CD4-positive, alpha-beta memory T cell (primary cell): Measurements from ENCODE around the gene MRPS23. TPM values are rescaled to one million over a fixed set of nuclear protein-coding genes. Genes with fewer than 3 reads are reported as not detected.

Experiments
- CTCF ChIA-PET: fragments of 350-600 bp; sonication (Branson Sonifier 250); formaldehyde crosslinking; loops from one replicate; lab custom pipeline; 2021; ENCODE audit warnings: inconsistent platforms; ENCODE audit not compliant: partially characterized antibody; lab: Charles Lee
- POLR2A ChIA-PET: fragments of 350-600 bp; sonication (Branson Sonifier 250); formaldehyde crosslinking; loops from one replicate; lab custom pipeline; 2021; ENCODE audit not compliant: partially characterized antibody; lab: Charles Lee
- DNase-seq, 5 donors: peaks; one replicate each; pipeline versions ENCODE4 v3.0.0 to v3.0.0-alpha.2; 2020 to 2022; ENCODE audit warnings: mixed read lengths in 1 of 5
- H3K27ac ChIP-seq: one replicate; pipeline ENCODE4 v1.7.0; 2013; ENCODE audit warnings: low read depth, low read length
- H3K27me3 ChIP-seq: 2 replicates; pipeline ENCODE4 v1.7.0; 2013; ENCODE audit warnings: mild to moderate bottlenecking, low read length, moderate library complexity; ENCODE audit not compliant: insufficient read depth
- H3K36me3 ChIP-seq: 2 replicates; pipeline ENCODE4 v1.7.0; 2013; ENCODE audit warnings: mild to moderate bottlenecking, low read length, moderate library complexity; ENCODE audit not compliant: insufficient read depth
- H3K4me1 ChIP-seq: 2 replicates; pipeline ENCODE4 v1.7.0; 2013; ENCODE audit warnings: mild to moderate bottlenecking, low read length, moderate library complexity; ENCODE audit not compliant: insufficient read depth
- H3K4me3 ChIP-seq, 2 donors: one replicate each; pipeline ENCODE4 v1.7.0; 2013; ENCODE audit warnings: low read length in 2 of 2, mild to moderate bottlenecking in 1 of 2
- H3K9me3 ChIP-seq, 2 donors: one replicate each; pipeline ENCODE4 v1.7.0; 2013; ENCODE audit warnings: low read length in 2 of 2, control low read depth in 1 of 2; ENCODE audit not compliant: control insufficient read depth in 1 of 2
- H3K27ac Mint-ChIP-seq, 7 donors: one replicate each; pipeline ENCODE4 v1.8.0; 2020 to 2021; ENCODE audit warnings: mixed read lengths in 7 of 7, mild to moderate bottlenecking in 6 of 7, inconsistent platforms in 3 of 7, moderate library complexity in 3 of 7
- H3K27me3 Mint-ChIP-seq, 2 donors: one replicate each; pipeline ENCODE4 v1.8.0; 2020 to 2021; ENCODE audit warnings: mixed read lengths in 2 of 2
- H3K36me3 Mint-ChIP-seq, 2 donors: one replicate each; pipeline ENCODE4 v1.8.0; 2020 to 2021; ENCODE audit warnings: mixed read lengths in 2 of 2, inconsistent platforms in 1 of 2, mild to moderate bottlenecking in 1 of 2
- H3K4me1 Mint-ChIP-seq, 4 donors: one replicate each; pipeline ENCODE4 v1.8.0; 2020 to 2021; ENCODE audit warnings: mixed read lengths in 4 of 4, mild to moderate bottlenecking in 1 of 4
- H3K4me3 Mint-ChIP-seq, 8 donors: one replicate each; pipeline ENCODE4 v1.8.0; 2020 to 2021; ENCODE audit warnings: mixed read lengths in 8 of 8, mild to moderate bottlenecking in 7 of 8, moderate library complexity in 6 of 8, inconsistent platforms in 3 of 8
- H3K9me3 Mint-ChIP-seq, 8 donors: one replicate each; pipeline ENCODE4 v1.8.0; 2020 to 2021; ENCODE audit warnings: mixed read lengths in 8 of 8, mild to moderate bottlenecking in 5 of 8, inconsistent platforms in 3 of 8, moderate library complexity in 1 of 8
- intact Hi-C: fragments of 100-400 bp; cut with micrococcal nuclease; formaldehyde crosslinking; loops from one replicate; pipeline ENCODE4 v1.15.1; 2023
- polyA plus RNA-seq, 2 donors: library from polyadenylated mRNA; unstranded; fragments of 300-500 nt; fragmentation: Illumina TruSeq; gene quantifications; one replicate each; pipeline ENCODE4 v1.2.3, GENCODE V29; 2021
- total RNA-seq, 2 experiments: library from RNA; stranded (reverse); gene quantifications; one replicate each; pipeline ENCODE4 v1.2.3, GENCODE V29; 2021

MRPS23 gene
- total and polyA plus RNA-seq, 4 experiments from 2014 or later: 28.7 to 41.7 (median 32.6) TPM

DNA sequence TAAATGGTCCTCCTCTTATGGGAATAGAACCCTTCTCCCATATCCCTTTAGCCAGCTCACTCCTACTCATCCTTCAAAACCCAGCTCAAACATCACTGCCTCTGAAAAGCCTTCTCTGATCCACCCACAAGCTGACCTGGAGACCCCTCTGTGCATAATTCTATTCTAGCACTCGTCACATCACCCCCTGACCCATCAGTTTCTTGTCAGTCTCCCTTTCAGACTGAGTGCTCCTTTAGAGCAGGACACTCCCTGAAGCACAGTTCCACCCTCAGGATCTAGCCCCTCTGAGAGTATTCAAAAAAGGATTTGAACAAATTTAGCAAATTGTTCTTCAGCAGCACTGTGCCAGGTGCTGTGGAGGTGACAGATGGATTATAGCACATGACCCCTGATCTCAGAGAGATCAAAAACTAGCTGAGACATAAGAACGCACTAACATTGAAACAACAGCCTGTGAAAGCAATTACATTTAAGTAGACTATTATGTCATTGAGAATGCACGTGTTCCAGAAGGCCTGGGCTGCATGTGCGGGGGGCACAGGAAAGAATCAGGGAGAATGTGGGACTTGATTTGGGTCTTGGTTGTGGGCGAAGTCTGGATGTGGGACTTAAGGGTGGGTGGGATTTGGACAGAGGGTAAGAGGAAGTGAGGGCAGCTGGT lies 43.5 kb downstream of the MRPS23 start:
- no peak overlapping the region for H3K4me3 Mint-ChIP-seq
- Histone ChIP-seq H3K9me3 (no peaks in the 10 kb centered on the region), H3K4me1 (no peaks in the 10 kb centered on the region), H3K4me3 (no peak overlapping the region), H3K27ac (no peak overlapping the region), H3K36me3 (no peaks in the 10 kb centered on the region), H3K27me3 (no peaks in the 10 kb centered on the region)
- DNase-seq: no peak
- peaks cover 2 to 9% of the 10 kb centered on the region in 2 donors for H3K36me3 Mint-ChIP-seq
- CTCF ChIA-PET: interaction anchor here (2.3 kb wide), 1 partner anchor 23 kb away, joined by 8 read pairs; no protein-coding TSS in a partner anchor
- intact Hi-C loops: no loop called here
- H3K27ac Mint-ChIP-seq: peak overlapping the region in 1 of 7 donors; percentile 7
- peaks cover 22 to 42% of the 10 kb centered on the region in 2 donors for H3K27me3 Mint-ChIP-seq
- peaks cover 0 to 10% (median 1%) of the 10 kb centered on the region in 4 donors for H3K4me1 Mint-ChIP-seq
- POLR2A ChIA-PET: no interaction called here
- peaks cover 2 to 10% (median 9%) of the 10 kb centered on the region in 8 donors for H3K9me3 Mint-ChIP-seq

DNA sequence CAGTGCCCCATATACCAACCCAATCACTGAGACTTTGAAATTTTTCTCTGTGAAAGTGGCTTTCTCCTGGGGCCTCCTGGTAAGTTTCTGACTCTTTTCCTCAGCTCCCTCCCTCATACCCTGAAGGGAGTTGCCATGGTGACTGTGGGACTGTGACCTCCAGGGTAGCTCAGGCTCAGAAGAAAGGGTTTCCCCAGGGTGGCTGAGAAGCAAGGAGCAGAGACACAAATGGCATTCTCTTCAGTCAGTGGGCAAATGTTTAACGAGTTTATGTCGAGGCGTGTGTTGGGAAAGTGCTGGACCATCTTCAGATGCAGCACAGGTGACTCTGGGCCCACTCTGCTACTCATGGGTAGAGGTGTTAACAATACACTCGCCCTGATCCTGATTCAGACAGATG lies 46.8 kb downstream of the MRPS23 start:
- H3K27me3 Mint-ChIP-seq: peaks cover 16 to 24% of the 10 kb centered on the region in 2 donors
- Histone ChIP-seq H3K27ac (no peak overlapping the region), H3K4me3 (no peak overlapping the region), H3K9me3 (no peaks in the 10 kb centered on the region), H3K36me3 (no peaks in the 10 kb centered on the region), H3K4me1 (no peaks in the 10 kb centered on the region), H3K27me3 (no peaks in the 10 kb centered on the region)
- intact Hi-C loops: no loop called here
- H3K27ac Mint-ChIP-seq: no peak overlapping the region
- H3K9me3 Mint-ChIP-seq: peaks cover 3 to 19% (median 15%) of the 10 kb centered on the region in 8 donors
- peaks cover 2 to 11% of the 10 kb centered on the region in 2 donors for H3K36me3 Mint-ChIP-seq
- ChIA-PET CTCF (interaction anchor here (1.0 to 1.5 kb wide), 2 partner anchors 20 to 21 kb away, joined by 3 to 5 read pairs; no protein-coding TSS in a partner anchor), POLR2A (no interaction called here)
- H3K4me3 Mint-ChIP-seq: no peak overlapping the region
- DNase-seq: no peak
- no peaks in the 10 kb centered on the region for H3K4me1 Mint-ChIP-seq

DNA sequence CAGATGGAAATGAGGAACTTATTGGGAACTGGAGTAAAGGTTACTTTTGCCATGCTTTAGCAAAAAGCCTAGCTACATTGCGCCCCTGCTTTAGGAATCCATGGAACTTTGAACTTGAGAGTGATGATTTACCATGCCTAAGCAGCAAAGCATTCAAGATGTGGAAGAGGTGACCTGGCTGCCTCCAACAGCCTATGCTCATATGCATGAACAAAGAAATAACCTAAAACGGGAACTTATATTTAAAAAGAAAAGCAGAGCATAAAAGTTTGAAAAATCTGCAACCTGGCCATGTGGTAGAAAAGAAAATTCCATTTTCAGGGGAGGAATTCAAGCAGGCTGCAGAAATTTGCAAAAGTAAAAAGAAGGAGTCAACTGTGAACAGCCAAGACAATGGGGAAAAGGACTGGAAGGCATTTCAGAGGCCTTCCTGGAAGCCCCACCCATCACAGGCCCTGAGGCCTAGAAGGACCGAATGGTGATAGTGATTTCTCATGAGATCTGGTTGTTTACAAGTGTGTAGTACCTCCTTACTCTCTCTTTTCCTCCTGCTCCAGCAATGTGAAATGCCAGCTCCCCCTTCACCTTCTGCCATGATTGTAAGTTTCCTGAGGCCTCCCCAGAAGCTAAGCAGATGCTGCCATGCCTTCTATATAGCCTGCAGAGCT lies 48.7 kb downstream of the MRPS23 start:
- Mint-ChIP-seq H3K4me1 (no peaks in the 10 kb centered on the region), H3K4me3 (no peak overlapping the region), H3K36me3 (peaks cover 2 to 11% of the 10 kb centered on the region in 2 donors), H3K27ac (no peak overlapping the region), H3K27me3 (peaks cover 3 to 12% of the 10 kb centered on the region in 2 donors), H3K9me3 (peaks cover 3 to 19% (median 15%) of the 10 kb centered on the region in 8 donors)
- Histone ChIP-seq H3K27ac (no peak overlapping the region), H3K9me3 (no peaks in the 10 kb centered on the region), H3K4me3 (no peak overlapping the region), H3K4me1 (no peaks in the 10 kb centered on the region), H3K36me3 (no peaks in the 10 kb centered on the region), H3K27me3 (no peaks in the 10 kb centered on the region)
- POLR2A ChIA-PET: no interaction called here
- intact Hi-C loops: no loop called here
- DNase-seq: no peak
- CTCF ChIA-PET: interaction anchor here (2.1 kb wide), 1 partner anchor 33 kb away, joined by 7 read pairs; no protein-coding TSS in a partner anchor

DNA sequence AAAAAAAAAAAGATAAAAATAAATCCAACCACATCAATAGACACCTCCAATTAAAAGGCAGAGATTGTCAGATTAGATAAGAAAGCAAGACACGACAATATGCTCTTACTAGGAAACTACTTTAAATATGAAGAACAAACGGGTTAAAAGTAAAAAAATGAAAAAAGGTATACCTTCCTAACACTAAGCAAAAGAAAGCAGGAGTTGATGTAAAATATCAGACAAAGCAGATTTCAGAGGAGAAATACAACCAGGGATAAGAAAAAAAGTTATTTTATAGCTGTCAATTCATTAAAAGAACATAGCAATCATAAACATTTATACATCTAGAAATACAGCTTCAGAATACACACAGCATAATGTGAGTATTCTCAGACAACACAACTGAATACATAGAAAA lies 55.0 kb downstream of the MRPS23 start:
- DNase-seq: peak in 3 of 5 donors; percentile 2 to 32 (median 19)
- H3K27me3 ChIP-seq: no peaks in the 10 kb centered on the region
- H3K9me3 ChIP-seq: no peaks in the 10 kb centered on the region
- intact Hi-C loops: no loop called here
- peaks cover 9% of the 10 kb centered on the region for H3K4me1 ChIP-seq
- no peak overlapping the region for H3K4me3 ChIP-seq
- POLR2A ChIA-PET: no interaction called here
- peaks cover 0 to 10% of the 10 kb centered on the region in 2 donors for H3K27me3 Mint-ChIP-seq
- peak overlapping the region in 1 of 7 donors; percentile 10 for H3K27ac Mint-ChIP-seq
- CTCF ChIA-PET: interaction anchor here (0.6 to 1.1 kb wide), 2 partner anchors 11 kb away, joined by 3 to 5 read pairs; no protein-coding TSS in a partner anchor
- H3K36me3 Mint-ChIP-seq: no peaks in the 10 kb centered on the region
- H3K4me1 Mint-ChIP-seq: peaks cover 5 to 9% (median 6%) of the 10 kb centered on the region in 4 donors
- H3K9me3 Mint-ChIP-seq: no peaks in the 10 kb centered on the region
- H3K36me3 ChIP-seq: no peaks in the 10 kb centered on the region
- H3K27ac ChIP-seq: no peak overlapping the region
- peak overlapping the region in 2 of 8 donors; percentile 53 to 55 for H3K4me3 Mint-ChIP-seq

DNA sequence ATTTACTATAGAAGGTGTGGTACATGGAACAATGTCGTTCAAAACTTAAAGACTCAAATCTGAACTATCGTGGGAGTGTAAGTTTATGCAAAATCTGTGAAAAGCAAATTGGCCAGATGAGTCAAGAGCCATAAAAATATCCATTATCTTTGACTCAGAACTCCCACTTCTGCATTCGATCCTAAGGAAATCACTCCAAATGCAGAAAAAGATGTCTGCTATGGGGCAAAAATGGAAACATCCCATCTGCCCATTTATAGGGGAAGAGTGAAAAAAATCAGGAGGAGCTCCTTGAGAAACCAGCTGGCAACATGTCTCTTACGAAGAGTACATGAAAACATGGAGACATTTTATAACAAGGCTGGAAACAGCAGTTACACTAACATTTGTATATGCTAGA lies 61.1 kb downstream of the MRPS23 start:
- intact Hi-C loops: no loop called here
- Histone ChIP-seq H3K4me3 (no peak overlapping the region), H3K36me3 (no peaks in the 10 kb centered on the region), H3K27me3 (peaks cover 5% of the 10 kb centered on the region), H3K4me1 (no peaks in the 10 kb centered on the region), H3K9me3 (no peaks in the 10 kb centered on the region), H3K27ac (no peak overlapping the region)
- ChIA-PET POLR2A (no interaction called here), CTCF (no interaction called here)
- H3K36me3 Mint-ChIP-seq: no peaks in the 10 kb centered on the region
- no peaks in the 10 kb centered on the region for H3K9me3 Mint-ChIP-seq
- H3K27me3 Mint-ChIP-seq: peaks cover 28 to 30% of the 10 kb centered on the region in 2 donors
- no peak for DNase-seq
- H3K27ac Mint-ChIP-seq: no peak overlapping the region
- no peaks in the 10 kb centered on the region for H3K4me1 Mint-ChIP-seq
- no peak overlapping the region for H3K4me3 Mint-ChIP-seq

DNA sequence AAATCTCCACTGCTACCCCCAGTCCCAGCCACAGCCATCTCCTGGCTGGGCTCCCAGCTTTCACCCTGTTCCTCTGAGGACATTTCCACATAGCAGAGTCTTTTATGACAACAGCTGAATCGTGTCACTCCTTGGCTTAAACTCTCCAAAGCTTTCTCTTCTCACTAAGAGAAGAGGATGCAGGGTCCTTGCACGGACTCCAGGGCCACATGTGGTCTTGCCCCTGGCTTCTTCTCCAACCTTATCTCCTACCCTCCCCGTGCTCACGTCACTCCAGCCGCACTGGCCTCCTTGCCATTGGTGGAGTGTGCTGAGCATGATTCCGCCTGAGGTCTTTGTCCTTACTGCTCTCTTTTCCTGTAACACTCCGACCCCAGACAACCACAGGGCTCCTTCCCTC lies 64.8 kb downstream of the MRPS23 start:
- DNase-seq: no peak
- Histone ChIP-seq H3K36me3 (no peaks in the 10 kb centered on the region), H3K9me3 (no peaks in the 10 kb centered on the region), H3K4me3 (no peak overlapping the region), H3K4me1 (peaks cover 11% of the 10 kb centered on the region), H3K27ac (no peak overlapping the region), H3K27me3 (peaks cover 8% of the 10 kb centered on the region)
- CTCF ChIA-PET: interaction anchor here (1.4 to 3.3 kb wide), 3 partner anchors 19 to 541 kb away, joined by 3 to 21 read pairs (median 10); no protein-coding TSS in a partner anchor
- intact Hi-C loops: no loop called here
- Mint-ChIP-seq H3K4me3 (no peak overlapping the region), H3K9me3 (no peaks in the 10 kb centered on the region), H3K36me3 (no peaks in the 10 kb centered on the region), H3K4me1 (peaks cover 0 to 2% (median 0%) of the 10 kb centered on the region in 4 donors), H3K27ac (no peak overlapping the region), H3K27me3 (peaks cover 26 to 33% of the 10 kb centered on the region in 2 donors)
- POLR2A ChIA-PET: no interaction called here
